ENCODE measurements around the gene CERT1. TPM values are rescaled to one million over a fixed set of nuclear protein-coding genes. Genes with fewer than 3 reads are reported as not detected.

Gene CERT1
- polyA plus RNA-seq, 2 of the 4 experiments (the other 2 are of a cell fraction) = 19.5 to 22.5 TPM

GRCh38 chr5:75524071-75524470 lies 12.6 kb upstream of the CERT1 start (continued):
- TF ChIP-seq USF2 (IDR thresholded peaks at IDR 0.05) (no peak), BHLHE40 (IDR thresholded peaks at IDR 0.05; ENCODE audit: low read depth, low read length) (no peak), RFX5 (IDR thresholded peaks at IDR 0.05) (no peak), JUN (IDR thresholded peaks at IDR 0.05) (no peak), TP53 (CRISPR knock-in tag; IDR thresholded peaks at IDR 0.05) (no peak)

- H3K4me3 ChIP-seq = no peak overlapping the region
- ATAC-seq (no peak), DNase-seq (ENCODE audit: low read depth in 1 of 2, low spot score in 1 of 2) (no peak), FAIRE-seq (no peak)
- WGBS (ENCODE audit: missing lambda C conversion rate) = 91% methylated on average over 1 of the region's 1 CpG
- peak overlapping the region; percentile 3; the same call in 1 of the 3 replicates for H3K4me2 ChIP-seq
- H3K27ac ChIP-seq = no peak overlapping the region
- TF ChIP-seq, protein P1, sequence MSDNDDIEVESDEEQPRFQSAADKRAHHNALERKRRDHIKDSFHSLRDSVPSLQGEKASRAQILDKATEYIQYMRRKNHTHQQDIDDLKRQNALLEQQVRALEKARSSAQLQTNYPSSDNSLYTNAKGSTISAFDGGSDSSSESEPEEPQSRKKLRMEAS (IDR thresholded peaks at IDR 0.05) = no peak
- TF ChIP-seq, protein P2, sequence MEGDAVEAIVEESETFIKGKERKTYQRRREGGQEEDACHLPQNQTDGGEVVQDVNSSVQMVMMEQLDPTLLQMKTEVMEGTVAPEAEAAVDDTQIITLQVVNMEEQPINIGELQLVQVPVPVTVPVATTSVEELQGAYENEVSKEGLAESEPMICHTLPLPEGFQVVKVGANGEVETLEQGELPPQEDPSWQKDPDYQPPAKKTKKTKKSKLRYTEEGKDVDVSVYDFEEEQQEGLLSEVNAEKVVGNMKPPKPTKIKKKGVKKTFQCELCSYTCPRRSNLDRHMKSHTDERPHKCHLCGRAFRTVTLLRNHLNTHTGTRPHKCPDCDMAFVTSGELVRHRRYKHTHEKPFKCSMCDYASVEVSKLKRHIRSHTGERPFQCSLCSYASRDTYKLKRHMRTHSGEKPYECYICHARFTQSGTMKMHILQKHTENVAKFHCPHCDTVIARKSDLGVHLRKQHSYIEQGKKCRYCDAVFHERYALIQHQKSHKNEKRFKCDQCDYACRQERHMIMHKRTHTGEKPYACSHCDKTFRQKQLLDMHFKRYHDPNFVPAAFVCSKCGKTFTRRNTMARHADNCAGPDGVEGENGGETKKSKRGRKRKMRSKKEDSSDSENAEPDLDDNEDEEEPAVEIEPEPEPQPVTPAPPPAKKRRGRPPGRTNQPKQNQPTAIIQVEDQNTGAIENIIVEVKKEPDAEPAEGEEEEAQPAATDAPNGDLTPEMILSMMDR (IDR thresholded peaks at IDR 0.05) = no peak
- no peak for TF ChIP-seq POLR2A (IDR thresholded peaks at IDR 0.05; ENCODE audit: low read length)
- POLR2A ChIA-PET = no interaction called here
- peaks cover 12% of the 10 kb centered on the region; the same call in 2 of the 3 replicates for H3K4me1 ChIP-seq
- peaks cover 12% of the 10 kb centered on the region for H3K9me3 ChIP-seq
- CTCF ChIA-PET = no interaction called here
Measured at GRCh38 chr5:75523275-75523674, 11.8 kb upstream of the CERT1 start.

DNA sequence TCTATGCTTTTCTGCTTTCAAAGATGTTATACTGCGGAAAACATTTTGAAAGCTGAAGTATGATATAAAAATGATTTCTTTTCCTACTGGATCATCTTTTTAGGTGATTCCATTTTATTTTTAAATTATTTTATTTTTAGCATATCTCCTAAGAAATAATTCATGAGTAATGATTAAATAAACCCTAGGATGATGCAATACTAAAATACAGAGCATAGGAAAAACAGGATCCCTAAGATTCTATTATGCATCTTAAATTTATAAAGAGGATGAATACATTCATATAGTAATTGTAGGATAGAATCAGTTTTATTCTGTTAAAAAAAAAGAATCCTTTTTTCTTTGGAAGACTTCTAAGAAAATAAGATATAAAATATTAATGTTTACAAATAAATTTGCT lies 11.1 kb upstream of the CERT1 start:
- 96% methylated on average over 1 of the region's 1 CpG for WGBS (ENCODE audit: missing lambda C conversion rate)
- TF ChIP-seq HOXA7 (CRISPR knock-in tag; IDR thresholded peaks at IDR 0.05) = no peak
- TF ChIP-seq POLR2A (IDR thresholded peaks at IDR 0.05; ENCODE audit: low read length) = no peak
- Histone ChIP-seq H3K27ac (no peak overlapping the region), H3K4me3 (no peak overlapping the region), H3K9me3 (peaks cover 12% of the 10 kb centered on the region), H3K4me1 (peaks cover 12% of the 10 kb centered on the region; the same call in 2 of the 3 replicates), H3K4me2 (0 out of 3 replicates have a peak overlapping the region, but pooled peaks have one; percentile 3)
- DNase-seq (ENCODE audit: low read depth in 1 of 2, low spot score in 1 of 2) (no peak), ATAC-seq (no peak), FAIRE-seq (no peak)
- ChIA-PET POLR2A (no interaction called here), CTCF (no interaction called here)

GRCh38 chr5:75522025-75522424 lies 10.6 kb upstream of the CERT1 start:
- ChIA-PET POLR2A (no interaction called here), CTCF (interaction anchor here (1.0 kb wide), 1 partner anchor 10 kb away, joined by 3 read pairs; the partner anchor contains the start of gene POLK)
- no peak for TF ChIP-seq EHF (CRISPR knock-in tag; IDR thresholded peaks at IDR 0.05)
- no peak for TF ChIP-seq RNF2 (IDR thresholded peaks at IDR 0.05; ENCODE audit: borderline replicate concordance, low read depth)
- no peak for TF ChIP-seq PHF8 (IDR thresholded peaks at IDR 0.05; ENCODE audit: borderline replicate concordance, low read depth)
- no peak for TF ChIP-seq ATOH8 (CRISPR knock-in tag; IDR thresholded peaks at IDR 0.05; ENCODE audit: low read depth)
- TF ChIP-seq MAFK (IDR thresholded peaks at IDR 0.05; ENCODE audit: partially characterized antibody) = no peak
- TF ChIP-seq RFX5 (IDR thresholded peaks at IDR 0.05) = no peak
- TF ChIP-seq EP300 (IDR thresholded peaks at IDR 0.05) = no peak
- TF ChIP-seq HEYL (CRISPR knock-in tag; IDR thresholded peaks at IDR 0.05) = no peak
- no peak for TF ChIP-seq HOXB5 (CRISPR knock-in tag; IDR thresholded peaks at IDR 0.05)
- no peak for TF ChIP-seq JUNB (IDR thresholded peaks at IDR 0.05)
- no peak for TF ChIP-seq ESRRA (IDR thresholded peaks at IDR 0.05; ENCODE audit: borderline replicate concordance, low read length)
- TF ChIP-seq EHMT2 (IDR thresholded peaks at IDR 0.05; ENCODE audit: low read depth) = no peak
- TF ChIP-seq E2F6 (IDR thresholded peaks at IDR 0.05; ENCODE audit: borderline replicate concordance, low read depth) = no peak
- no peak for TF ChIP-seq SMC3 (IDR thresholded peaks at IDR 0.05)
- TF ChIP-seq BHLHE40 (IDR thresholded peaks at IDR 0.05; ENCODE audit: low read depth, low read length) = no peak
- no peak for TF ChIP-seq POLR2AphosphoS2 (conservative IDR thresholded peaks at IDR 0.05; ENCODE audit: low read length)
- no peak for TF ChIP-seq RAD21 (conservative IDR thresholded peaks at IDR 0.05 in 1 of 2, IDR thresholded peaks at IDR 0.05 in 1 of 2)
- TF ChIP-seq ZSCAN20 (CRISPR knock-in tag; IDR thresholded peaks at IDR 0.05) = no peak
- no peak for TF ChIP-seq NPAS2 (CRISPR knock-in tag; IDR thresholded peaks at IDR 0.05; ENCODE audit: borderline replicate concordance)
- TF ChIP-seq, protein P3, sequence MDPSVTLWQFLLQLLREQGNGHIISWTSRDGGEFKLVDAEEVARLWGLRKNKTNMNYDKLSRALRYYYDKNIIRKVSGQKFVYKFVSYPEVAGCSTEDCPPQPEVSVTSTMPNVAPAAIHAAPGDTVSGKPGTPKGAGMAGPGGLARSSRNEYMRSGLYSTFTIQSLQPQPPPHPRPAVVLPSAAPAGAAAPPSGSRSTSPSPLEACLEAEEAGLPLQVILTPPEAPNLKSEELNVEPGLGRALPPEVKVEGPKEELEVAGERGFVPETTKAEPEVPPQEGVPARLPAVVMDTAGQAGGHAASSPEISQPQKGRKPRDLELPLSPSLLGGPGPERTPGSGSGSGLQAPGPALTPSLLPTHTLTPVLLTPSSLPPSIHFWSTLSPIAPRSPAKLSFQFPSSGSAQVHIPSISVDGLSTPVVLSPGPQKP (IDR thresholded peaks at IDR 0.05; ENCODE audit: low read depth, low read length) = no peak

More at GRCh38 chr5:75522025-75522424, 10.6 kb upstream of the CERT1 start:
- Histone ChIP-seq H3K4me1 (peaks cover 12% of the 10 kb centered on the region; the same call in 2 of the 3 replicates), H3K9me3 (peaks cover 12% of the 10 kb centered on the region), H3K27ac (no peak overlapping the region), H3K4me3 (no peak overlapping the region), H3K4me2 (no peak overlapping the region)
- ATAC-seq (no peak), DNase-seq (ENCODE audit: low read depth in 1 of 2, low spot score in 1 of 2) (no peak), FAIRE-seq (no peak)
